AML-193 (cell line): ENCODE results near the gene RPS15A.
"Not testable (repeated sequence)": the region's sequence is repeated elsewhere in the genome, so short reads cannot be mapped to it uniquely, and the experiment has no call there.

Experiments
- DNase-seq, 2 experiments: peaks; one replicate each; lab custom pipeline; 2025; lab: John Stamatoyannopoulos, UW

RPS15A gene

DNA sequence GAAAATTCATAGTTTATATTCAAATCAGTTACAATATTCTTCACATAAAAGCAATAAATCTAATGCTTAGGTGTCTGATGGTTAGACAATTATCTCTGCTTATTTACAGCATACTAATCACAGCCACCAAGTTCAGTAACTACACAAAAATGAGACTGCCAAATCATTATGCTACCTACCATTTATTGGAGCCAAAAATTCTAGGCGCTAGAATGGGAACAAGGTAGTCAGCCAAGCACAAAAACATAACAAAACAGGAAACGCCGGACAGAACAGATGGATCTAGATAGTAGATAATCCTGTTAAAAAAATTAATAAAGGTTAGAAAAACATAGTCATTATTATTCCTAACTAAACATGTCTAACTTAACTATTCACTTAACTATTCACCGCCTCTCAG lies 7.6 kb upstream of the RPS15A start:
- no peak for DNase-seq

DNA sequence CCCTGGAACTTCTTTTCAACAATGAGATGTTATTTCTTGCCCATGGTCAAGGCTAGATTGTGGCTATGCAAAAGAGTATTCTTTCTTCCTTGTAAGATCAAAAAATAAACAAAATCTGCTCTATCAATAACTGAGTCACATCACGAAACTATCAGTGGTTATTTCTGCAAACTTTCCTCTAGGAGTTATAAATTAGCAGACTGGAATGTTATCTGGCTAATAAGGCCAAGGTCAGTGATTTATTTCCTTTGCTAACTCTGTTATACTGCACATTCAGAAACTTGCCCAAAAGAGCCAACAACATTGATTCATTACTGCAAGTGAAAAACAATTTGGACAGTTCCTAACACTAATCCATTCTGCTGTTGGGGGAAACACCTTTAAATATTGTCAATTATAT lies 6.2 kb upstream of the RPS15A start:
- DNase-seq = no peak

DNA sequence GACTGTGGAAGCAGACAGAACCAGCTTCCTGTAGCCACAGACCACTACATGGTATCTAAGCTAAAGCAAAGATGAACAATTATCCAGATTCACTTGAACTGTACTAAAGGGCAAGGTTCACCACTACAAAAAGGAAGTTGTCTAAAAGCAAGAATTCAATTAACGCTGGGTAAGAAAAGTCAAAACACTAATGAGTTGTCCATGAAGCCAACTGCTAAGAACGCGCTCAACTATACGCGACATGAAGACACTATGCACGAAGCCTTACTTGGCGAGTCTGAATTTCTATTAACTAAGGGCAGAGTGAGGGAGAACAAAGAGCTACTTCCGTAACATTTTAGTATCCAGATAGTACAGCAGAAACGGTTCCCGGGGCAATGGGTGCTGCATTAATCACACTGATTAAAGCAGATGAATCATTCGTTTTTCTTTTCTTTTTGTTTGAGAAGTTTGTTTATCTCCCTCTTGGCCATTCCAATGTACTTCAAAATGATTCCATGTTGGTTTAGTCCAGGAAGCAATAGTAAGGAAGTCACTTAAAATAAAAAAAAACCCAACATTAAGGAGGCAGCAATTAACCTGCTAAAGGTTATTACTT lies 2.8 kb upstream of the RPS15A start:
- no peak for DNase-seq

DNA sequence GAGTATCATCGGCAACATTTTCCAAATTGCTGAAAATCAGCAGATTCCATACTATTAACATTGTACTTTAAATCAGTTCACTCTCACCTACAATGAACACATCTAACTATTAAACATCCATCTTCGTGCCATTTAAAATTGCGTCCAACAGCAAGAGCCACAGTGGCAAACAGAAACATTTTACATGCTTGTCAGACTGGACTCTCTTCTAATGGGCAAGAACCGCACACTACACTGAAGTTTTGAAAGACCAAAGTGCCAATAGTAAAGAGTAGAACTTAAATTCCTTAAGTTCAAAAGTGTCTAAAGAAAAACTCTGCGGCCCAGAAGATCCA lies 652 bp downstream of the RPS15A start:
- no peak for DNase-seq

DNA sequence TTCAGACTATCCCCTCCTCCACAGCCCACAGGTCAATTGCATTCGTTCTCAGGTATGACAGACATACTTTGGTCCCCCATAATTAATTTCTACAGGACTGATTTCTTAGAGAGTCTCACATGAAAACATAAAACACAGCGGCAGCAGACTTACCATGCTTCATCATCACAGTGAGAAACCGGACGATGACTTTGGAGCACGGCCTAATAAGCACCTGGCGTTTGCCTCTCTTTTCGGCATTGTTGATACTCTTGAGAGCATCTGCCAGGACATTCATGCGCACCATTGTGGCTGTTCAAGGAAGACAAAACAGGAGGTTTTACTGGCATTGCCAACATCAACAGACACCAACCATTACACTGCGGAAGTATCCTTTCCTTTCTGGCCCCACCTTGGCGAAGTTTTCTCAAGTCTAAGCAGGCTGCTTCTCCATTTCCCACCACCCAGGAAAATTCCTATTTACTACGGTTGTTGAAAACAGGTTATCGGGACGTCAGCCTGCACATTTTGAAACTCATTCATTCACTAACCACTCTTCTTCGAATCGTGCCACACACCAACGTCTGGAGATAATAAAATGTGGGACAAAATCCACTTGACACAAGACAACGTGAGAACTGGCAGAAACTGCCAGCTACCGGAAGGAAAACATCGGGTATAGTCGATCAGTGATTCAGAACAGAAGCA lies 1.2 kb downstream of the RPS15A start:
- no peak for DNase-seq

DNA sequence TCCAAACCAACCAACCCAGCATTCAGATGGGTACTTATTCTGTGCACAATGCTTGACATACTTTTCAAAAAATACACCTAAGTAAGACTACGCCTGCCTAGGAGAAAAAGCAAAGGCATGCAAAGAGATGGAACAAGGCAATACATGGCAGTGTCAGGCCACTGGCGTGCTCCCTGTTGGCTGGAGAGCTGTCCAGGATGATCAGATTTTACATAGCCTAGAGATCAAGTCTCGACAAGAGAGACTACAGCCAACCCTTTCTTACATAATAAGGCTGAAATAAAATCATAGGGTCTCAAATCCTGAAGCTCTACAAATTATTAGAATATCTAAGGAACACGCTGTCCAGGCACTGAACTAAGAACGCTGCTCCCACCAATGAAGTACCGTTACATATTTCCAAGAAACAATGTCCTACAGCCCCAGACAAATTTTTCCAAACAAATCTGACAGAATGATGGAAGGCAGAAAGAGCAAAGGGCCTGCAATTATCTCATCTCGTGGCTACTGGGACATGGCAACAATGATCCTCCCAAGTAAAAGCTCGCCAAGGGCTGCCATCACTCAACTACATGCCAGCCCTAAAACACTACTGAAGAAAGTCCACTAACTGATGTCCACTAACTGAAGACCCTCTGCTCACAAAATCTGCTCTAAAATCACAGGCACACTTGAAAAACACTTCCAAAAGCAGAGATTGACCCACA lies 5.1 kb downstream of the RPS15A start:
- no peak for DNase-seq

DNA sequence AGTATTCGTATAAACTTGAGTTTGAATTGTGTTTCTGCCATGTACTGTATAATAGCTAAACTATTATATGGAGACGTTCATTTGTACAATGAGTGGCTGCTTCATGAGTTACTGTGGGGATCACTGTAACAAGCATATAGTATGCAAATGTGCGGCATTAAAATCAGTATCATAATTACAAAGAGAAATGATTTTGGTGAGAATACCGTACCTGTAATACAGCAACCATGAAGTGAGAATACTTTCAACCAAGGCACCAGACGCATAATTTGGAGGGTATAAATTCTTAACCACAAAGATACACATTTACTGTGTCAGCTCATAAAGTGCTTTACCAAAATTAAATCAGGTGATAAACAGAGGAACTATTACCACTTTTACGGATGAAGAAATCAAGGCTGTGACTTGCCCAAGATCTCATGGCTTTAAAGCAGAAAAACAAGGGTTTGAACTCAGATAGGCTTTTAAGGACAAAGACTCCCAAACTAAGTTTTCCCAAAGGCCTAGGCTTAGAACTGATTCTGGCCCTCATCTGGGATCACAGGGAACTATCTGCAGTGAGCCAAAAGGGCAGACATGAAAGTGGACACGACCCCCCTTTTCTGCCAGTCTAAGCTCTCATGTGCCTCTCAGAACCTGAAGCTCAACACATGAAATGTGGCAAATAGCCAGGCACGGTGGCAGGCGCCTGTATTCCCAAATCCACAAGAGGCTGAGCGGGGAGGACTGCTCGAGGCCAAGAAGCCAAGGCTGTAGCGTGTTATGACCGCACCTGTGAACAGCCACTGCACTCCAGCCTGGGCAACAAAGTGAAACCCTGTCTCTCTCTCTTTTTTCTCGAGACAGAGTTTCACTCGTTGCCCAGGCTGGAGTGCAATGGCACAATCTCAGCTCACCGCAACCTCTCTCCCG lies 6.4 kb downstream of the RPS15A start:
- no peak for DNase-seq

DNA sequence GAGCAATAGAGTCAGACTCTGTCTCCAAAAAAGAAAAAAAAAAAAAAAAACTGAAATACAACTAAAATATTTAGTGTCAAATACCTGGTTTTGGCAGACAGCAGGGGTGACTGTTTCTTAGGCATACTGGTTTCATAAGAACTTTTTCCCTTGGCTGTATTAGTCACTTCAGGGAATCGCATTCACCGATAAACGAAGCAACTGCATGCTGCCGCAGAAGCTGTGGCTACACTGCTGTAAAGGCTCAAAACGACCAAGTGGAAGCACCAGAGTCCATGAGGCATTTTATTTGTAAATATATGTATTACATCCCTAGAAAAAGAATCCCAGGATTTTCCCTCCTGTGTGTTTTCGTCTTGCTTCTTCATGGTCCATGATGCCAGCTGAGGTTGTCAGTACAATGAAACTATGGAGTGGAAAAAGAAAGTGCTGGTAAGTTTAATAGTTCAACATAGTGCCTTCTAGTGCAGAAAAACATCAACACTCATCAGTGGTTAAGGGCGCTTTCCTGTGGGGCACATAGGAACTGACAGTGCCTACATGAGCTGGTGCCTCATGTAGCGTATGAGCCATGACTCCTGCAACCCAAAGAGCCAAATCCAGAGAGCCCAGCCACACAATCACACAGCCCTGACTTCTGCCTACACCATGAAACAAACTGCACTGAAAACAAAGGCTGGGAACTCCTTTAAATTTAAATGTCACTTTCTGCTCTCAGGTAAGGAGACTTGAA lies 7.3 kb downstream of the RPS15A start:
- no peak for DNase-seq

DNA sequence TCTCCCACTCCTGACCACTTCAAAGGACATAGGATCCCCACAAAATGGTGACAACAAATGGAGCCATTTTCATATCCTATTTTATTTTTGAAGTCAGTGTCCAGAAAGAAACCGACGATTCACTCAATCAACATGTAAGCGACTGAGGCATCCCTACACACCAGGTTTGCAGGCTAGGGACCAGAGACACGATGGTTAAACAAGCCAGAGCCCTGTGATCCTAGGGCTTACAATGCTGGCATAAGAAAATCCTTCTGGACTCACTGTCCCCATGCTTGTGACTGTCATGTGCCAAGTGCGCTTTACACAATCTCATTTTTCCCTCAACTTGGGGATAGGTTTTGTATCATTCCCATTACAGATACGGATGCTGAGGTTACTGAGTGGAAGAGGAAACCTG lies 8.9 kb downstream of the RPS15A start:
- DNase-seq = not testable (repeated sequence)

DNA sequence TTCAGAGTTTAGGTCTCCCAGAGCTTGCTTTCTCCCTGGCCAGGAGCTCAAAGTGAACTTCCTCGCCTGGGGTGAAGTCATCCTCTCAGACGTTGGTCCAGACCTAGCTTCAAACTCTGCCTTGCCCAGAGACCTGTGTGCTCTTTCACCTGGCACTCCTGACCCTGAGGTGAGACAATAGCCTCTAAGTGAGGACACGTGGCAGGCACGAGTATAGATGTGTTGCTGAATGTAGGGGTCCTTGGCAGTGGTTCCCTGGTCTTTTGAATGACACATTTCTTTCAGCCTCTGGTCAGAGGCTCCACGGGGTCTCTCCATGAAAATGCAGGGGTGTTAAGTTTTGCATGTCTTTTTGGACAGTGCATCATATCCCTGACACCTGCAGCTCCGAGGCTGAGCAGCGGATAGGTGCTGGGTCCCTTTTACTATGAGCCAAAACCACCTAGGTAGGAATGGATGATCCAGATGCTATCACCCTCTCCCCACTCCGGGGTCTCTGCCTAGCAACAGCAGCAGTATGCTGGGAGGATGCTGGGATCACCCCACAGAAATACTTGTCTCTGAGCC lies 9.6 kb downstream of the RPS15A start:
- DNase-seq = not testable (repeated sequence)

DNA sequence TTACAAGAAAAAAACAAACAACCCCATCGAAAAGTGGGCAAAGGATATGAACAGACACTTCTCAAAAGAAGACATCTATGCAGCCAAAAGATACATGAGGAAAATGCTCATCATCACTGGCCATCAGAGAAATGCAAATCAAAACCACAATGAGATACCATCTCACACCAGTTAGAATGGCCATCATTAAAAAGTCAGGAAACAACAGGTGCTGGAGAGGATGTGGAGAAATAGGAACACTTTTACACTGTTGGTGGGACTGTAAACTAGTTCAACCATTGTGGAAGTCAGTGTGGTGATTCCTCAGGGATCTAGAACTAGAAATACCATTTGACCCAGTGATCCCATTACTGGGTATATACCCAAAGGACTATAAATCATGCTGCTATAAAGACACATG lies 12.5 kb downstream of the RPS15A start:
- not testable (repeated sequence) for DNase-seq

DNA sequence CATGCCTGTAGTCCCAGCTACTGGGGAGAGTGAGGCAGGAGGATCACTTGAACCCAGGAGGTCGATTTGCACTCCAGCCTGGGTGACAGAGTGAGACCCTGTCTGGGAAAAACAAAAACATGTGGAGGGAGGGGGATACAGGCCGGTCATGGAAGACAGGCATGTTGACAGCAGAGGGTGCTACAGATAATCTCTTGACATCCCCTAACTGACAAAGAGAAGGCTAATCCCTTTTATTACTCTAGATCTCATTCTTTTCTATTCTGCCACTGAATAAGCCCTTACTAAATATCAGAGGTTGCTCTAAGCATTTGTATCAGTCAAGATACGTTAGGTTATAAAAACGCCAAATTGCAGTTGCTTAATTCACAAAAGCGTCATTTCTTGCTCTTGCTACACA lies 13.8 kb downstream of the RPS15A start:
- DNase-seq = not testable (repeated sequence)

DNA sequence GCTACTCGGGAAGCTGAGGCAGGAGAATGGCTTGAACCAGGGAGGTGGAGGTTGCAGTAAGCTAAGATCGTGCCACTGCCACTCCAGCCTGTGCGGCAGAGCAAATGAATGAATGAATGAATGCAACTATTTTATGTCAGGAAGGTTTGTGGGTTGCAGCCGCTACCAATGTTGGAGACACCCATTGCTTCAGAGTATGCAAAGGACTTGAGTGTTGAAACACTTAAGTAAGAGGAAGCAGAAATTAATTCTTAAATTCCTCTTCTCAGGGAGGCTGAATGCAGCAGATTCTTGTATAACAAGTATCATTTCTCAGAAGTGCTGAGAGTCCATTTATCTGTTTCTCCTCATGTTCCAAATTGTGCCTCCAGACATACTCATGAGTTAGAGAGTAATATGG lies 15.5 kb downstream of the RPS15A start:
- peak; percentile 71 to 72 for DNase-seq

DNA sequence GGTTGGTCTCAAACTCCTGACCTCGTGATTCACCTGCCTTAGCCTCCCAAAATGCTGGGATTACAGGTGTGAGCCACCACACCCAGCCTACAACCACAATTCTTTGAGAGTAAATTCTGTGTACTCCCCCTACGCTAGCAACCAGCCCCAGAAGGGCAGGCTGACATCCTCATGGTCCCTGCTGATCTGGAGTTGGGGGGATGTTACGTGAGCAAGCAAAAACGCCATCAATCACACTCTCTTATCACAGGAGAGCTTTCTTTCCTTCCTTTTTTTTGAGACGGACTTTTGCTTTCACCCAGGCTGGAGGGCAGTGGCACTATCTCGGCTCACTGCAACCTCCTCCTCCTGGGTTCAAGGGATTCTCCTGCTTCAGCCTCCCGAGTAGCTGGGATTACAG lies 18.0 kb downstream of the RPS15A start:
- not testable (repeated sequence) for DNase-seq

DNA sequence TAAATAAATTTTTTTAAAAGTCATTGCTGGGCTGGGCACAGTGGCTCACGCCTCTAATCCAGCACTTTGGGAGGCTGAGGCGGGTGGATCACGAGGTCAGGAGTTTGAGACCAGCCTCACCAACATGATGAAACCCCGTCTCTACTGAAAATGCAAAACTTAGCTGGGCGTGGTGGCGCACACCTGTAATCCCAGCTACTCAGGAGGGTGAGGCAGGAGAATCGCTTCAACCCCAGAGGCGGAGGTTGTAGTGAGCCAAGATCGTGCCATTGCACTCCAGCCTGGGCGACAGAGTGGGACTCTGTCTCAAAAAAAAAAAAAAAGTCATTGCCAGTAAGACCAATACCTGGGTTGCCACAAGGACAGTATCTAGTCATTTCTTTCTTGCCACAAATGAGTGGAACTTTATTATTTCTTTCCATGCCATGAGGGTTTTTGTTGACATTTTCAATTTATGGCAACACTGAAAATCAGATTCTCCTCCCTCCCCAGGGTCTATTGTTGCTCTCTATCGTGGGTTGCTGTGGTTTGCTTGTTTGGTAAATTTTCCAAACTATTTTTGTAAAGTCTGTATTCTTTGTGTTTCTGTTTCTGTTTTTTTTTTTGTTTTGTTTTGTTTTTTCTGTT lies 19.7 kb downstream of the RPS15A start:
- not testable (repeated sequence) for DNase-seq

DNA sequence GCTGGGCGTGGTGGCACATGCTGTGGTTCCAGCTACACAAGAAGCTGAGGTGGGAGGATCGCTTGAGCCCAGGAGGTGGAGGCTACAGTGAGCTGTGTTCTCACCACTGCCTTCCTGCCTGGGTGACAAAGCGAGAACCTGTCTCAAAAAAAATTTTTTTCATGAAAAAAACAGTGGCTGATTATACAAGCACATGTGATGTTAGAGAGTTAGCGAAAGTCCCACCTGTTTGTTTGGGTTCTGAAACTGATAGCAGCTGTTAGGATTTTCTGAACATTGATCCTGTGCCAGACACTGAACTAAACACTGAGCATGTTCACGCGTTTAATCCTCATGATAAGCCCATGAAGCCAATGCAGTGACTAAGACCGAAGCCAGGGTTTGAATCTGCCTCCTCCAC lies 22.9 kb downstream of the RPS15A start:
- DNase-seq = not testable (repeated sequence)

DNA sequence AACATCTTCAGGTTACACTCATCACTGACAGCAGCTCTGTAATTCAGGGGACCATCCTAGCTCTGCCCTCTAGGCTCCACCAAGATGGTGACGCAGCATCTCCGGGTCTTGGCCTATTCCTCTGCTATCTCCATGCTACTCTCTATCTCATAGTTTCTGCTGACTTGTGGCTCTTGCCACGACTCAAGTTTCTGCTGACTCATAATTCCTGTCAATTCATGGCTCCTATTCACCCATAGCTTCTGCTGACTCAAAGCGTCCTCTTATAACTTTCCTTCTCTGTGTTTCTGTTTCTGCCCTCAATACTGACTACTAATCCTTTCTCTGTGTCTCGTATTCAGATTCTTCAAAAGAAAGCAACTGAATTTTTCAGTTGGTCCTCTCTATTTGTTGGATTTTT lies 27.4 kb downstream of the RPS15A start:
- not testable (repeated sequence) for DNase-seq

DNA sequence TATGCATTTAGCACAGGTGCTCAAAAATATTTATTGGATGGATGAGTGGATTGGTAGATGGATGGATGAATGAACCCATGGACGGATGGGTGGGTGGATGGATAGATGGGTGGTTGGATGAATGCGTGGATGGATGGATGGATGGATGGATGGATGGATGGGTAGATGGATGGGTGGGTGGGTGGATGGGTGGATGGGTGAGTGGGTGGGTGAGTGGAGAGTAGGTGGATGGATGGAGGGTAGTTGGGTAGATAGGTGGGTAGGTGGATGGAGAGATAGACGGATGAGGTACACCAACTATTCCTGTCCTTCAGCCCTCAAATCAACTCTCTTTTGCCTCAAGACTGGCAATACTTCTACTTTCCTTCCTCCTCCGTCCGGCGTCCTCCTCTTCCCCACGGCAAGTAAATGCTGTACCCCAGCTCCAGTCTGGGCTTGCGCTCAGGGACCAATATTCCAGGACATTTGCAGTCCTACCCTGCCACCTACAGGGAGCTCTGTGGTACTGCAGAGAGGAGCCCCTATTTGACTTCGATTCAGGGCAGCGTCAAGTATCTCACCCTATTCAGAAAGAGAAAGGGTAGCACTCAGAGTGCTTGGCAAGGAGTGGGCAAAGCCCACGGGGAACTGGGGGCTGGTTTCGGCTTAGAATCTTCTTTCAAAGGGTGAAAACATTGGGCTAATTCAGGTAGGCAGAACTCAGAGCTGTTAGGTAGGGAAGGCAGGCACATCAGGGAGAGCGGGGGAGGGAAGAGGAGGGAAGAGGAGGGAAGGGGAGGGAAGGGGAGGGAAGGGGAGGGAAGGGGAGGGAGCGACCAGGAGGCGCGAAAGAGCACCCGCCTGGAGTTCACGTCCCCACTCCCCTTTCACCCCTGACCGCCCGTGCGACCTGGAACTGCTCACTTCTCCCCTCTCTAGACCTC lies 30.3 kb downstream of the RPS15A start:
- peak in 1 of 2 experiments; percentile 15 for DNase-seq

DNA sequence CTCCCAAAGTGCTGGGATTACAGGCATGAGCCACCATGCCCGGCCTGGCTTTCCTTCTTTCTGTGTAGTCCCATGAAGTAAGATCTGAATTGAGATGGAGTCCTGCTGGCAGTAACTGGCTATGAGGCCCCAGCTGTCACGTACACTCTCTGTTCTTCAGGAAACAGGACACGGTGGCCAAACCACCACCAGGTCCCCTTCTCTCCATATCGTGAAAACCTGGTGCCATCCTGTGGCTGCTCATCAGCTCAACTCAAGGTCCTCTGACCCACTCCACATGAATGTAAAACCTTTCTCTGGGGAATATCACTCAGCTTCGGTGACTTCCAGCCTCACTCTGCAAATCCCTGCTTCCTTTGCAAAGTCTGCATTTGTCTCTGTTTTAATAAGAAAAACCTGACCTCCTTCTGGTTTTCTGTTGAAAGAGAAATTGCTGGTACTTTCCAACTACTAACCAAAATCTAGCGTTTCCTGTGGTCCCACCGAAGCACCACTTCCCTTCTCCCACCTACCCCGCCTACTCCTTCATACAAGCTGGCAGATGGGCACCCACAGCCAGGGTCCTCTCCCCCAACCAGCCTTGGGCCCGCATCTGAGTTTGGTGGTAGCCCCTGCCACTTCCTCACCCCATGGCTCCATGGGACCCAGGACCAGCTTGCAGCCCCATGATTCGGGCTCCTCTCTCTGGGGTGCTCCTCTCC lies 32.0 kb downstream of the RPS15A start:
- not testable (repeated sequence) for DNase-seq
